Right lobe of liver (tissue), 4 donors: Measurements from ENCODE around the gene PCSK4.

Experiments
- POLR2A ChIP-seq: fragments of 450-650 bp; IDR thresholded peaks from one replicate; pipeline ENCODE4 v1.6.1; 2017; ENCODE audit warnings: antibody characterized with exemption, mild to moderate bottlenecking
- TF ChIP-seq, protein P1 (sequence below), 4 donors: fragments of 200-600 bp in 3 of 4; fragments of 450-650 bp in 1 of 4; IDR thresholded peaks; one replicate each; pipeline versions ENCODE4 v1.5.1 to v1.8.0; 2016 to 2022; ENCODE audit warnings: antibody characterized with exemption in 4 of 4, mild to moderate bottlenecking in 2 of 4
- donor health status: DM: no; HTN: no; CAD: no.
- donor health status: DM: no; HTN: no; CAD: no.
- donor health status: DM: no; HTN: yes; CAD: no.

DNA sequence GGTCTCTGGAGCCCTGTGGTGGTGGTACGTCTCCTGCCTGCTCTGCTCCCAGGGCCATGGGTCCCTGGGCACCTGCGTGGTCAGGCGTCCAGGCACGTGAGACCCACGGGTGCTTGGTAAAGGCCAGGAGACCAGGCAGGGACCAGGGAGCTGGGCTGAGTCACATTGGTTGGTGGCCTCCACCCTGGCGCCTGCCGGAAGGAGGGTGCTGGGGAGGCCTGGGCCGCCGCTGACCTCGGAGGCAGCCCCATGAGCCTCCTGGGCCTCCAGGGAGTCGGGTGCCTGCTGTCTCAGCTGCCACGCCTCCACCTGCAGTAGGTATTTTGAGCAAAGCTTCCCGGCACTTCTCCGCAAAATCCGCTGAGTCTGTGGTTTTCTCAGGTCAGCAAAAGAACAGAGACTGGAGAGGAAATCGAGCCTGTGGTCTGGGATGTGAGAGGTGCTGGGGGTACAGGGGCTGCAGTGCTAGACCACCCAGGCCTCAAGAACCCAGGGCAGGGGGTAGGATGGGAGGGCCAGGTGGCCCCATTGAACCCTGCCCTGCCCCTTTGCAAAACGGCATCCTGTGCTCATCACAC, 30.1 kb upstream of the PCSK4 start:
- no peak for TF ChIP-seq POLR2A
- TF ChIP-seq, protein P1, sequence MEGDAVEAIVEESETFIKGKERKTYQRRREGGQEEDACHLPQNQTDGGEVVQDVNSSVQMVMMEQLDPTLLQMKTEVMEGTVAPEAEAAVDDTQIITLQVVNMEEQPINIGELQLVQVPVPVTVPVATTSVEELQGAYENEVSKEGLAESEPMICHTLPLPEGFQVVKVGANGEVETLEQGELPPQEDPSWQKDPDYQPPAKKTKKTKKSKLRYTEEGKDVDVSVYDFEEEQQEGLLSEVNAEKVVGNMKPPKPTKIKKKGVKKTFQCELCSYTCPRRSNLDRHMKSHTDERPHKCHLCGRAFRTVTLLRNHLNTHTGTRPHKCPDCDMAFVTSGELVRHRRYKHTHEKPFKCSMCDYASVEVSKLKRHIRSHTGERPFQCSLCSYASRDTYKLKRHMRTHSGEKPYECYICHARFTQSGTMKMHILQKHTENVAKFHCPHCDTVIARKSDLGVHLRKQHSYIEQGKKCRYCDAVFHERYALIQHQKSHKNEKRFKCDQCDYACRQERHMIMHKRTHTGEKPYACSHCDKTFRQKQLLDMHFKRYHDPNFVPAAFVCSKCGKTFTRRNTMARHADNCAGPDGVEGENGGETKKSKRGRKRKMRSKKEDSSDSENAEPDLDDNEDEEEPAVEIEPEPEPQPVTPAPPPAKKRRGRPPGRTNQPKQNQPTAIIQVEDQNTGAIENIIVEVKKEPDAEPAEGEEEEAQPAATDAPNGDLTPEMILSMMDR (IDR thresholded peaks at IDR 0.05) = no peak
